Activated T-helper 1 cell treated with Interleukin-2 at 50 U/mL for 16 hours (primary cell): ENCODE data around the gene SETD7.
"Not testable (repeated sequence)": the region's sequence is repeated elsewhere in the genome, so short reads cannot be mapped to it uniquely, and the experiment has no call there.

Experiments used
- DNase-seq: peaks from one replicate; pipeline ENCODE4 v3.0.0-alpha.2; 2020; ENCODE audit warnings: low read depth

SETD7 gene

DNA sequence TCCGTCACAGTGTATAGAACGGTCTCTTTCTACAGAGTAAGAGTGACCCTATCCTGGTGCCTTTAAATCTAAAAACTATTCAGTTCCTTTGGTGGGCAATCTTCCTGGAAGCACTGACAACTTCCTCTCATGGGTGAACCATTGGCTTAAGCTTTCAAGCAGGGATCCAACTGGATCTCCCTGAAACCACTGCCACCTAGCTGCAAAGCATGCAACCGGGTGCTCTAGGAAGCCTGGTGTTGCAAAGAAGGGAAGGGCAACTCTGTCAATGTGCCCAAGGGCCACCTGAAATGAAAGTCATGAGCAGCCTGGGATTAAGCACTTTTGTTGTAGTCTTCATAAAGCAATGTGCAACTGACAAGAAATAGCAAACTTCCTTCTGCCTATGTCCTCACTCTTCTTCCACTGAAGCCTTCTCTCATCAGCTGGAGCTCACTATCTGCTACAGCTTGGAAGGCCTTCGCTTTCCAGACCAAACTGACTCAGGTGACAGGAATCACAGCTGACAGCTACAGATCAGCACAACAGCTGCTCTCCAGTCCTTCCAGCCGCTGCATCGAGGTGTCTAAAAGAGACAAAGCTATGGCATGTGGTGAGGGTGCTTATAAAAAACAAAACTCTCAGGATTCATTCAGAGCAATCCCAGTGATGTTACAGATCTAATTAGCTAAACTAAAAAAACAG lies 46.1 kb downstream of the SETD7 start:
- DNase-seq = no peak

DNA sequence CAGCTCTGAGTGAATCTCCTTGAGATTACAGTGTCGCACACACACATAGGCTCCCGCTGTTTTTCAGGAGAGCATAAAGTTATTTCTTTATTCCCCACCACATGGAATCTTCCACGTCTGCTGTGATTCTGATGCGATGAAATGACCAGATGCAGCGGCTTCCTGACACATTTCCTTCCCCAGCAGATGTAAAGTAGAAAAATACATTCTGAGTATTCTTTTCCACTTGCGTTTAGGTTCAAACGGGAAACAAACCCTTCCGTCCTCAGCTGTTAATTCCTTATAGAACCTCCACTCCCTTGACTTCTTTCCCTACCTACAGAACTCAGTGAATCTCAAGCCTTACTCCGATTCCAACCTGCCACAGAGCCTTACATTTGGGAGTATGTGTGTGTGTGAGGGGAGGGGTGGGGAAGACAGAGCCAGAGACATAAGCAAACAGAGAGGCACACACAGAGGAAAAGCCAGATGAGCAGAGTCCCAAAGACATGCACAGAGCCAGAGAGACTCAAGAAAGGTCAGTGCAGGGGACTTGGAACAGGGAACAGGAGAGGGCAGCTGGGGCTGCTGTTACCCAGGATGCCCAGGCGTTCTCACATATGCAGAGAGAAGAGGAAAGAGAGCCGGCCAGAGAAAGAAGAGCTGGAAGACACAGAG lies 47.3 kb downstream of the SETD7 start:
- DNase-seq = no peak

- no peak for DNase-seq
These were observed 49.2 kb downstream of the SETD7 start for GRCh38 chr4:139506774-139507173.

DNA sequence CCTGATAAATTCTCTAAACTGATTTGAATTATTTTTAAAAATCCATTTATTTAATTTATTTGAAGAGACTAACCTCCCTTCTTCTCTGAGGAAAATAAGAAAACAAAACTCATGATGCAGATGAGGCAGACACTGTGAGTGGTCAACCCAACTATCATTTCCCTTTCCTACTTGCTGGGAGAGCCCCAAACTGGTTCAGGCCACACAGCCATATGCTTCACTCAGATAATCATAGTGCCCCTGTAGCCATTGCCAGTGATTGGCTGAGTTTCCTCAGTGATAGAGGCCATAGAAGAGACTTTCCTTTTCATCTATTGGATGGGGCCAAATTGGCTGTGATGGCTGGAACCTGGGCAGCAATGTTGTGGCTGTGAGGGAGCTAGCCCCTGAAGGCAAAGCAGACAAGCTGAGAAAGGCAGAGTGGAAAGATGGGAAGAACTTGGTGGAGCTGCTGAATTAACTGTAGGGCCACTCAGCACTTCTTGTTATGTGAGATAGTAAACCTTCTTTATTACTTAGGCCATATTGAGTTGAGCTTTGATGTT lies 52.3 kb downstream of the SETD7 start:
- DNase-seq = no peak

- DNase-seq = no peak
These were observed 53.8 kb downstream of the SETD7 start for GRCh38 chr4:139501927-139502899.

DNA sequence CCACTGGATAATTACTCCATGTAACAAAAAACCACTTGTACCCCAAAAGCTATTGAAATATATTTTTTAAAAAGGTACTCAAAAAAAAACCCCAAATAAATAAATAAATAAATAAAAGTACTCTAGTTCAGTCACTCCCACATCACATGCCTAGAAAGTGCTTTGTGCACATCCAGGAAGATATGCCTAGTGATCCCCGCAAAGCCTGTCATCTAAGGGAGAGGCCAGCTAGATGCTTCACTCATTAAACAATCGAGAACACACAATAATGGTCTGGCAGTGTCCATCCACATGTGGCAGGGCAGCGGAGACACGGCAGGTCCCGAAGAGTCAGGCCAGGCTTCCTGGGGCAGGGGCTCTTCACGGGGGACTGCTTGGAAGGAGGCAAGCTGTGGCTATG lies 54.5 kb downstream of the SETD7 start:
- no peak for DNase-seq

GRCh38 chr4:139501117-139501516 lies 54.9 kb downstream of the SETD7 start:
- no peak for DNase-seq

DNA sequence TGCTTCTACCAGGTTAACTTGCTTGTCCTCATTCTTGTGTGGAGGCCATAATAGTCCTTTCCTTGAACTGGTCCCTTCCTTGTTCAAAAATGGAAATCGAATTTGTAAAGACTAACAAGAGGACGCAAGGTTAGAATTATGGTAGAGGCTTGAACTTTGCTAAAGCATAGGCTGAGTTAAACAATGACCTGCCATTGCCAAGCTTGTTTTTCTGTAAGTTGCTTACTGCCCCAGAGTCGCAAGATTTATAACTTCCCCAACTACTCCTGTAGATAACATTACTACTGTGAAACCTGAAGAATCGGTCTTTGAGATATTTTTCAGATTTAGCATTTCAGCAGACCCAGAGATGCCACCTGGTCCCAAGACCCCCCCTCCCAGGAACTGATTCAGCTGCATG lies 56.8 kb downstream of the SETD7 start:
- DNase-seq = no peak

DNA sequence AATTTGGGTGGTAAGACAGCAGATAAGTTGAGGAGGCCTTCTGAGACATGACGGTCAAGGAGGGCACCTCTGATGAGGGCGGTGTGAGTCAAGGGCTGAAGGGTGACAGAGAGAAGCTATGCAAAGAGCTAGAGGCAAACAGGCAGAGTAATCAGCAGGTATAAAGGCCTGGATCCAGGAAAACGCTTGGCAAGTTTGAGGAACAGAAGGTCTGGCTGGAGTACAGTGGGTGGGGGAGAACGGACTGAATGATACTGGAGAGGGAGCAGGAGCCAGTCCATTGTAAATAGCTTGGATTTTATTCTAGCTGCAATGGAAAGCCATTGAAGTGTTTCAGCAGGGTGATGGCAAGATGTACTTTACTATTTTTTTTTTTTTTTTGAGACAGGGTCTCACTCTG lies 62.8 kb downstream of the SETD7 start:
- DNase-seq = no peak

GRCh38 chr4:139492429-139492828 lies 63.6 kb downstream of the SETD7 start:
- no peak for DNase-seq

DNA sequence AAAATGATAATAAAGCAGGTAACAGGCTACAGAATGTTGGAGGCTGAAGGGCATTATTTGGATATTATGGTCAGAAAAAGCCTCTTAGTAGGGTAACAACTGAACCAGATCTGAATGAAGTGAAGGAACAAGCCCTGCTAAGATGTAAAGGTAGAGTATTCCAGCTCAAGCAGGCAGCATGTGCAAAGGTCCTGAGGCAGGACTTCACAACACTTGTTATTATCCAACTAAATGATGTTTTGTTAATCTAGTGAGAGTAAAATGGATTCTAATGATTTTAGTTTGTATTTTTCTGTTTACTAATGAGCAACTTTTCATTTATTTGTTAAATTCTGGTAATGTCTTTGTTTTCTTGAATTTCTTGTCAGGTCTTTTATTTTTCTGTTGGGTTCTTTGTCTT lies 66.4 kb downstream of the SETD7 start:
- no peak for DNase-seq

- no peak for DNase-seq
These were observed 67.6 kb downstream of the SETD7 start for GRCh38 chr4:139488442-139488841.

DNA sequence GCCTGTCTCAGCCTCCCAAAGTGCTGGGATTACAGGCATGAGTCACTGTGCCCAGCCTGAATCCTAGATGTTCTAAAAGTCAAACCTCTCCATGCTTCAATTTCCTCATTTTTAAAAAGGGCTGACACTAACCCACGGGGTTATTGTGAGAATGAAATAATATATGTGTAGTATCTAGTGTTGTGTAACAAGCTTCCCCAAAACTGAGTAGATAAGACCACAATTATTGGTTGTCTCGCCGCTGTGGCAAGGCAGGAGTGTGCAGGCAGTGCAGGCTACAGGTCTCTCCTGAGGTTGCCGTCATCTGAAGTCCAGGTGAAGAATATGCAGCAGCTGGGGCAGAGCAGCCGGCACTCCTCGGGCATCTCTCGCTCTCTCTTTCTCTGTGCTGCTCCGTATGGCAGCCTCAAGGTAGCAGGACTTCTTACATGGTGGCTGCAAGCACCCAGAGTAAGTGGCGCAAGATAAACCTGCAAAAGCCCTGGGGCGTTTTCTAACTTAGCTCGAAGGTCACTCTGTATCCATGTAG lies 71.2 kb downstream of the SETD7 start:
- no peak for DNase-seq

GRCh38 chr4:139483000-139483399 lies 73.0 kb downstream of the SETD7 start:
- no peak for DNase-seq

DNA sequence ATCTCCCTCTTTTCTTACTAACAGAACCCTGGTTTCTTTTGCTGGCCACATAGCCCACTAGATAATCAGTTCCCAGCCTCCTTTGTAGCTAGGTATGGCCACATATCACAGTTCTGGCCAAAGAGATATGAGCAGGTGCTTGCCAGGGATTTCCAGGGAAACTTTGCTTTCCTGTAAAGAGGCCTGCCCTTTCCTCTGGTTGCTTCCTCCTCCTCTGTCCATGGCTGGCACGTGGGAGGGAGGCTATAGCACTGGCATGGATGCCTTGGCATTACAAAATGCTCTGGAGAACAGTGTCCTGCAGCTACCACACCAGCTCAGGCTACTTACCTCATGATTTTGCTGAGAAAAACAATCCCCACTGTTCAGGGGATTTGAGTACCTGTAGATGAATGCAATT lies 74.6 kb downstream of the SETD7 start:
- no peak for DNase-seq

DNA sequence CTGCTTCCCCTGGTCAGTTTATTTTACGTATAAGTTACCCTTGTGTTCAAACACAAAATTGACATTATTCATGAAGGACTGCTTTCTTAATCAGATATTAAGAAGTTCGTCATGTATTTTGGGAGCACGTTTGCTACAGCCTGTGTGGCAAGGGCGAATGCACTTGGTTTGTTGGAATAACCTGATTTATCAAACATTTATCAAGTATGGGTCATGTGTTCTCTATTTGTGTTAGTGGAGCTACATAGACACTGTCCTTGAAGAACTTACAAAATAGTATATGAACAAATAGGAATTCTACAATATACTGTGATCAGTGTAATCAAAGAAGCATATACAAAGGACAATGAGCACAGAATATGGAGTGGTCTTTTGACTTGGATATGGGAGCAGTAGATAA lies 79.7 kb downstream of the SETD7 start:
- DNase-seq = no peak

GRCh38 chr4:139472852-139473251 lies 83.2 kb downstream of the SETD7 start:
- DNase-seq = no peak

DNA sequence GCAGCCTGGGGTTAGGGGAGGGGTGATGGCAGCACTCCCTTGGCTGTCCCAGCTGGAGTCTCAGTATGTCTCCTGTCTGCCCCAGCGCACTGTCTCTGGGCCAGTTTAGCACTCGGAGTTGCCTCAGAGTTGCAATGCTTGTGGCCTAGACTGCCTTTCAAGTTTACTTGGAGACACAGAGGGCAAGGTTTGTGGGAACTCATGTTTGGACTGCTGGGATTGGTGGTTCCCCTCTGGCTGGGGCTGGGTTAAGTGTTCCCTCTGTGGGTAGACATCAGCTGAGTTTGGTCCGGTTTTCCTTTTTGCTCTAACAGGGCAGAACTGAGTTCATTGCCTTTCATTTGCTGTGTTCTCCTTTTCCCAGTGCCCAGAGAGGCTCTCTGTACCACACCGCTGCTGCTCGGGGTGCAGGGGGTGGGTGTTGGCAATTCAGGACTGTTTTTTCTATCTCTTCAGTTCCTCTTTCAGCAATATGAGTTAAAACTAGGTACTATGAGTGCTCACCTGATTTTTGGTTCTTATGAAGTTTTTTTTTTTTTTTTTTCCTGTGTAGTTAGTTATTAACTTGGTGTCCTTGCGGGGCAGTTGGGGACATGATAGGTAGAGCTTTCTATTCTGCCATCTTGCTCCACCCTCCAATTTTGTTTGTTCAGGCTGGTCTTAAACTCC lies 84.9 kb downstream of the SETD7 start:
- DNase-seq = no peak

DNA sequence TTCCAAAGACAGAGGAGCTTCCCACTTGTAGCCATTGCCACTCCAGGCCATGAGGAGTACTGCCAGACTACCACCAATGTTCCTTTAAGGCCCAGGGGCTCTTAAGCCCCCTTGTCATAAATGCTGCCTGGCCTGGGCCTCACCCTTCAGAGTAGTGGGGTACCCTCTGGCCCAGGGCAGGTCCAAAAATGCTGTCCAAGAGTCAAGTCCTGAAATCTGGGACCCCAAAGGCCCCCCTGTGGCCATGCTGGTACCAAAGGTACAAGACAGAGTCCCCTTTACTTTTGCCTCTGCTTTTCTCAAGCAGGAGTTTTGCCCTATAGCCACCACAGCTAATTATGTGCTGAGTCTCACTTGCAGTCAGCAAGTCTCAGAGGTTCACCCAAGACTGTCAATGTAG lies 85.7 kb downstream of the SETD7 start:
- DNase-seq = no peak

DNA sequence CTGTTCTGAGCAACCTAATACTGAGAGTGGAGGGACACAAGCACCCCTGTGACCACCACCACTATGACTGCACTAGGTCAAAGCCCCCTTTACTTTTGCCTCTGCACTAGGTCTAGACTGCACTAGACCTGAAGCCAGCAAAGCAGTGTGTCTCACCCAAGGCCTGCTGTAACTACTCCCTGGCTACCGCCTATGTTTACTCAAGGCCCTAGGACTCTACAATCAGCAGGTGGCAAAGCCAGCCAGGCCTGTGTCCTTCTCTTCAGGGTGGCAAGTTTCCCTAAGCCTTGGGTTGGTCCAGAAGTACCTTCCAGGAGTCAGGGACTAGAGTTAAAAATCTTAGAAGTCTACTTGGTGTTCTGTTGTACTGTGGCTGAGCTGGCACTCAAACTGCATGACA lies 86.2 kb downstream of the SETD7 start:
- no peak for DNase-seq

DNA sequence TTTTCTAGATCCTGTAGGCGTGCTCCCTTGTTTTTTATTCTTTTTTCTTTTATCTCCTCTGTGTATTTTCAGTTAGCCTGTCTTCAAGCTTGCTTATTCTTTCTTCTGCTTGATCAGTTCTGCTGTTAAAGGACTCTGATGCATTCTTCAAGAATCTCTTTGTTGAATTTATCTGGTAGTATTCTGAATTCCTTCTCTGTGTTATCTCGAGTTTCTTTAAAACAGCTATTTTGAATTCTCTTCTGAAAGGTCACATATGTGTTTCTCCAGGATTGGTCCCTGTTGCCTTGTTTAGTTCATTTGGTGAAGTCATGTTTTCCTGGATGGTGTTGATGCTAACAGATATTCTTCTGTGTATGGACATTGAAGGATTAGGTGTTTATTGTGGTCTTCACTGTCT lies 86.8 kb downstream of the SETD7 start:
- no peak for DNase-seq

DNA sequence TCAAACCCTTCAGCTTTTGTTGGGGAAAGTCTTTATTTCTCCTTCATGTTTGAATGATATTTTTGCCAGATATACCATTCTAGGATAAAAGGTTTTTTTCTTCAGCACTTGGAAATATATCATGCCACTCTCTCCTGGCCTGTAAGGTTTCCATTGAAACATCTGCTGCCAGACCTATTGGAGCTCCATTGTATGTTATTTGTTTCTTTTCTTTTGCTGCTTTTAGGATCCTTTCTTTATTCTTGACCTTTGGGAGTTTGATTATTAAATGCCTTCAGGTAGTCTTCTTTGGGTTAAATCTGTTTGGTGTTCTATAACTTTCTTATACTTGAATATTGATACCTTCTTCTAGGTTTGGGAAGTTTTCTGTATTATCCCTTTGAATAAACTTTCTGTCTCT lies 87.3 kb downstream of the SETD7 start:
- DNase-seq = not testable (repeated sequence)
